T-helper 2 cell treated with Interferon-gamma antibody and Interleukin-4, amounts not matched to agents 5 μg/mL and 100 μg/mL, for 36 hours (primary cell): ENCODE data around the gene SORCS1.

Experiments
- DNase-seq: peaks from one replicate; pipeline ENCODE4 v3.0.0; 2021; ENCODE audit warnings: low spot score
- H3K27ac Mint-ChIP-seq: one replicate; pipeline ENCODE4 v1.8.0; 2021; ENCODE audit warnings: mild to moderate bottlenecking, mixed read lengths
- H3K27me3 Mint-ChIP-seq: one replicate; pipeline ENCODE4 v1.8.0; 2021; ENCODE audit warnings: low read depth, mixed read lengths
- H3K36me3 Mint-ChIP-seq: one replicate; pipeline ENCODE4 v1.8.0; 2021; ENCODE audit warnings: low read depth, mixed read lengths
- H3K4me1 Mint-ChIP-seq: one replicate; pipeline ENCODE4 v1.8.0; 2021; ENCODE audit warnings: low read depth, mixed read lengths
- H3K4me3 Mint-ChIP-seq: one replicate; pipeline ENCODE4 v1.8.0; 2022; ENCODE audit warnings: mild to moderate bottlenecking, moderate library complexity, mixed read lengths
- H3K9me3 Mint-ChIP-seq: one replicate; pipeline ENCODE4 v1.8.0; 2021; ENCODE audit warnings: mixed read lengths

The SORCS1 gene

GRCh38 chr10:106694696-106695095 is 469.8 kb downstream of the SORCS1 start:
- no peak for DNase-seq
- Mint-ChIP-seq H3K4me1 (no peaks in the 10 kb centered on the region), H3K9me3 (no peaks in the 10 kb centered on the region), H3K27ac (no peak overlapping the region), H3K4me3 (no peak overlapping the region), H3K36me3 (no peaks in the 10 kb centered on the region), H3K27me3 (no peaks in the 10 kb centered on the region)

- H3K27ac Mint-ChIP-seq = no peak overlapping the region
- H3K27me3 Mint-ChIP-seq = no peaks in the 10 kb centered on the region
- no peaks in the 10 kb centered on the region for H3K9me3 Mint-ChIP-seq
- H3K36me3 Mint-ChIP-seq = no peaks in the 10 kb centered on the region
- DNase-seq = no peak
- no peaks in the 10 kb centered on the region for H3K4me1 Mint-ChIP-seq
- no peak overlapping the region for H3K4me3 Mint-ChIP-seq
Measured at GRCh38 chr10:106682175-106682574, 482.3 kb downstream of the SORCS1 start.

- Mint-ChIP-seq H3K27me3 (no peaks in the 10 kb centered on the region), H3K4me3 (no peak overlapping the region), H3K9me3 (no peaks in the 10 kb centered on the region), H3K4me1 (no peaks in the 10 kb centered on the region), H3K36me3 (no peaks in the 10 kb centered on the region), H3K27ac (no peak overlapping the region)
- DNase-seq = no peak
Measured at GRCh38 chr10:106680061-106680460, 484.4 kb downstream of the SORCS1 start.

- Mint-ChIP-seq H3K4me1 (no peaks in the 10 kb centered on the region), H3K36me3 (no peaks in the 10 kb centered on the region), H3K27me3 (no peaks in the 10 kb centered on the region), H3K27ac (no peak overlapping the region), H3K4me3 (no peak overlapping the region), H3K9me3 (no peaks in the 10 kb centered on the region)
- no peak for DNase-seq
Measured at GRCh38 chr10:106679314-106679713, 485.2 kb downstream of the SORCS1 start.

DNA sequence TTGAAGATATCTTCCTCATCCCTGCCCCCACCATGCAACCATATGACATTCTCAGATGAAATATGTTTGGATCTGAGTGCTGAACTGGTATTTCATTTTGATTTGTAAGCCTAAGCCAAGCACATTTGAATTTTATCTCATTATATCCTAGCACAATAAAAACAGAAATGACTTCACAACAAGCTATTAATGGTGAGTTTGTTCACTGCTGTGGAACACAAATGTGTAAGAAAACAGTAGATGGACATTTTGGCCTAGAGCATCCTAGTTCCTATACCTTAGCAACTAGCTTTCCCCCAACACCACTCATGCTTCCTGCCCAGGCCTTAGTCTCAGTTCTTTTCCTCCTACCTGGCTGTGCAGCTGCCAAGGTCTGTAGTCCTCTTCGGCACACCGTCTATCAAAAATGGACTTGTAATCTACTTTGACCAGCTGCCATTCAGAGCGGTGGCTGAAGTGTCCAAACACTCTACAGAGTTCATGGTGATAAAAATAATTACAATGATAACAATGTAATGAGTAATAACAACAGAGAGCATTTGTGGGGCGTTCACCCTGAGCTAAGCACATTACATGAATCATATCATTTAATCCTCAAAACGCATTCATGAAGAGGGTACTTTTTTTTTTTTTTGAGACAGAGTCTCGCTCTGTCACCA is 491.9 kb downstream of the SORCS1 start:
- Mint-ChIP-seq H3K27me3 (no peaks in the 10 kb centered on the region), H3K27ac (no peak overlapping the region), H3K36me3 (no peaks in the 10 kb centered on the region), H3K4me1 (no peaks in the 10 kb centered on the region), H3K4me3 (no peak overlapping the region), H3K9me3 (peaks cover 5% of the 10 kb centered on the region)
- no peak for DNase-seq

- Mint-ChIP-seq H3K4me1 (no peaks in the 10 kb centered on the region), H3K36me3 (no peaks in the 10 kb centered on the region), H3K4me3 (no peak overlapping the region), H3K27ac (no peak overlapping the region), H3K27me3 (no peaks in the 10 kb centered on the region), H3K9me3 (no peaks in the 10 kb centered on the region)
- no peak for DNase-seq
Measured at GRCh38 chr10:106661767-106662140, 502.8 kb downstream of the SORCS1 start.

DNA sequence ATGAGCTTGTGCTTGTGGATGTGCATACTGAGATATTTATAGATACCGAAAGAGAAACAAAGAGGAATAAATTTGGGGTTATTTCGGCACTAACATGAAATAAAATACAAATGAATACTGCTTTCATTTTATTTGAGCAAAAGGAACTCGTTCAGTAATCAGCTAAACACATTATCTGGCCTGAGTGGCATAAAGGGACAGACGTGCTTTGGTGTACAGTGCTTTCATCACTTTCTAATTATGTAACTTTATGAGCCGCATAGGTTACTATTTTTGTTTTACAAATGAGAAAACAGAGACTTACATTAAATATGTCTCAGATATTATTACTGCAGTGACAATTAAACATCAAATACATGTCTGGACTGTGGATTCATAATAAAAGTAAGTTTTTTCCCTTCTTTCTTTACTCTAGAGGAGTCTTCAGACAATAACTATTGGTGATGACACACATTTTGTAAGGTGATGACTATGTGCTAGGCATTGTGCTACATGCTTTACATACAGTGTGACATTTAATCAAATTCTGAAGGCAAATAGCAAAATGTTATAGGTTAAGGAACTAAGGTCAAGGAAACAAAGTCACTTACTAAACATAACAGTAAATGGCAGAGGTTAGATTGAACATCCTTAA is 503.3 kb downstream of the SORCS1 start:
- no peaks in the 10 kb centered on the region for H3K9me3 Mint-ChIP-seq
- H3K27me3 Mint-ChIP-seq = no peaks in the 10 kb centered on the region
- no peak overlapping the region for H3K4me3 Mint-ChIP-seq
- H3K27ac Mint-ChIP-seq = no peak overlapping the region
- H3K36me3 Mint-ChIP-seq = no peaks in the 10 kb centered on the region
- no peak for DNase-seq
- no peaks in the 10 kb centered on the region for H3K4me1 Mint-ChIP-seq

- H3K9me3 Mint-ChIP-seq = no peaks in the 10 kb centered on the region
- H3K4me1 Mint-ChIP-seq = no peaks in the 10 kb centered on the region
- H3K27ac Mint-ChIP-seq = no peak overlapping the region
Measured at GRCh38 chr10:106660550-106660949, 504.0 kb downstream of the SORCS1 start.

DNA sequence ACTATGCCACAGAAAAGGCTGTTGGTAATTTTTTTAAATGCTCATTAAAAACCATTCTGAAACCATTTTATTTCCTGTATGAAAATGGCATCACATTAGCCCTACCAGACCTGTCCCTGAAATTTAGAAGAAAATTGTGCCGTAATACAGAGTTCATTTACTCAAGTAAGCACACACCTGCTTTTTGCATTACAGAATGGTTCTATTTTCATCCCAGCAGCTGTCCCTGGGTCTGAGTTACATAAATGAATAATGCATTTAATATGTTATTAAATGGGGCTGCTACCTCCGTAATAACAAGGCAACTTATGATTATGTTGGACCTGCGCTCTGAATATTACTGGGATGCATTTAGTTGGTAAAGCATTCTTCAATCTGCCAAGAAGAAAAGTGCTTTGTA is 508.9 kb downstream of the SORCS1 start:
- Mint-ChIP-seq H3K9me3 (no peaks in the 10 kb centered on the region), H3K4me3 (no peak overlapping the region), H3K36me3 (no peaks in the 10 kb centered on the region), H3K4me1 (no peaks in the 10 kb centered on the region), H3K27me3 (no peaks in the 10 kb centered on the region), H3K27ac (no peak overlapping the region)
- DNase-seq = no peak

More at GRCh38 chr10:106660550-106660949, 504.0 kb downstream of the SORCS1 start:
- Mint-ChIP-seq H3K4me3 (no peak overlapping the region), H3K27me3 (no peaks in the 10 kb centered on the region), H3K36me3 (no peaks in the 10 kb centered on the region)
- no peak for DNase-seq

DNA sequence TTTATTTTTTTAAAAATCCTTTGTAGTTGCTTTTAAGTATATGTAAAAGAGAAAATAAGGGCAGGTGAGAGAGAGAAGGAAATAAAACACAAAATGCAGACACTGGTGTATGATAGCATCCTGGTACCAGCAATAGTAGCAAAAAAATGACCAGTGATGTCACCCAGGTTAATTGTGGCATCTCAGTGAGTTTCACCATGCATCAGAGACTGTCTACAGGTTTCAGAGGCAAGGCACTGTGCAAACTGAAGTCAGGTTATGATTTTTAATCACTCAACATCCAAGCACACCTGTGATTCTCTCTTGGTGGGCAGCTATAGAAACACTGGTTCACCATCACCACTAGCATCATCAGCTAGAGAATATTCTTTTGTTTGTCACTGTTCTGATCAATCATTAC is 509.3 kb downstream of the SORCS1 start:
- H3K9me3 Mint-ChIP-seq = no peaks in the 10 kb centered on the region
- H3K4me3 Mint-ChIP-seq = no peak overlapping the region
- H3K36me3 Mint-ChIP-seq = no peaks in the 10 kb centered on the region
- no peaks in the 10 kb centered on the region for H3K27me3 Mint-ChIP-seq
- no peaks in the 10 kb centered on the region for H3K4me1 Mint-ChIP-seq
- no peak overlapping the region for H3K27ac Mint-ChIP-seq
- DNase-seq = no peak

GRCh38 chr10:106652279-106652678 is 512.2 kb downstream of the SORCS1 start:
- peak; percentile 4 for DNase-seq
- no peaks in the 10 kb centered on the region for H3K27me3 Mint-ChIP-seq
- no peak overlapping the region for H3K27ac Mint-ChIP-seq
- no peaks in the 10 kb centered on the region for H3K36me3 Mint-ChIP-seq
- H3K9me3 Mint-ChIP-seq = no peaks in the 10 kb centered on the region
- H3K4me1 Mint-ChIP-seq = no peaks in the 10 kb centered on the region
- no peak overlapping the region for H3K4me3 Mint-ChIP-seq

DNA sequence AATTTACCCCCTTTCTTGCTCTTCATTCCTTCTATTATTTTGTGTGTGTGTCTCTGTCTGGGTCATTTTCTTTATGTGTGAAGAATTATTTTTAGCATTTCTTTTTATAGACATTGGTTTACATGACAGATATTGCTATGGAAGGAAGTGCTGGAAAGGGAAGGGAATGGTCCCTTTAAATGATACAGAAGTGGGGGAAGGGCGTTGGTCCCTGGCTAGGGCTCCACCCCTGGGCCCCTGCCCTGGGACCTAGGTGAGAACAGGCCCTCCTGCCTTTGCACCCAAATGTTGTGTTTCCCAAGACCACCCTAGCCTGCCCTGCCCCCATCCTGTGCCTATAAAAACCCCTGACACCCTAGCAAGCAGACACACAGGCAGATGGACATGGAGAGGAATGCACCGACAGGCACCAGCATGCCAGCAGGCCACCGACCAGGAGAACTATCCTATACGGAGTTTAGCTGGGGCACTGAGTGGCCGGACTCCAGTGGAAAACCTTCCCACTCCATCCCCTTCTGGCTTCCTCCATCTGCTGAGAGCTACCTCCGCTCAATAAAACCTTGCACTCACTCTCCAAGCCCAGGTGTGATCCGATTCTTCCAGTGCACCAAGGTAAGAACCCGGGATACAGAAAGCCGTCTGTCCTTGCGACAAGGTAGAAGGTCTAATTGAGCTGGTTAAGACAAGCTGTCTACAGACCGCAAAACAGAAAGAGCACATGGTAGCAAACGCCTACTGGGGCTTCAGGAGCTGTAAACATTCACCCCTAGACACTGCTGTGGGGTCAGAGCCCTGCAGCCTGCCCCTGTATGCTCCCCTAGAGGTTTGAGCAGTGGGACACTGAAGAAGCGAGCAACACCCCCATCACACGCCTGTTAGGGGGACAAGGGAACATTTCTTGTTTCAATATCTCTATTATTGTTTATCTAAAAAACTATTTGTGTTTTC is 515.7 kb downstream of the SORCS1 start:
- Mint-ChIP-seq H3K36me3 (no peaks in the 10 kb centered on the region), H3K27me3 (no peaks in the 10 kb centered on the region), H3K4me1 (no peaks in the 10 kb centered on the region), H3K4me3 (no peak overlapping the region), H3K27ac (no peak overlapping the region), H3K9me3 (no peaks in the 10 kb centered on the region)
- DNase-seq = no peak

DNA sequence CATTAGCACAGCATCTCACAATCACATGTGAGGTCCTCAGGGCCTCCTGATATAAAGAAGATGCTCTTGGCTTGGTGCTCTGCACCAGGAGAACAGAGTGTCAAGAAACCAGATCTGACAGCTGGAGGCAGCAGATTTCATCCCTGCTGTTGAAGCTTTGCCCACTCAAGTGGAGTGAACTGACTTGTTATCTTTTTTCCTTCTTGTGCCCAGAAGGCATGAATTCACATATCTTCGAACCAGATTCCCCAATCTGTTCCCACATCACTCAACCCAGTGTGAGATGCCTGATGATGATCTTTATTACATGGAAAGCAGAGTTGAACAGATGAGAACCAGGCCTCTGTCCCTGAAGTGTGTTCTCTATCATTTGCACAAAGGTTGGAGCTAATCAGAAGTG is 521.0 kb downstream of the SORCS1 start:
- no peaks in the 10 kb centered on the region for H3K27me3 Mint-ChIP-seq
- H3K4me1 Mint-ChIP-seq = no peaks in the 10 kb centered on the region
- H3K36me3 Mint-ChIP-seq = no peaks in the 10 kb centered on the region
- no peaks in the 10 kb centered on the region for H3K9me3 Mint-ChIP-seq
- H3K27ac Mint-ChIP-seq = no peak overlapping the region
- H3K4me3 Mint-ChIP-seq = no peak overlapping the region
- no peak for DNase-seq

DNA sequence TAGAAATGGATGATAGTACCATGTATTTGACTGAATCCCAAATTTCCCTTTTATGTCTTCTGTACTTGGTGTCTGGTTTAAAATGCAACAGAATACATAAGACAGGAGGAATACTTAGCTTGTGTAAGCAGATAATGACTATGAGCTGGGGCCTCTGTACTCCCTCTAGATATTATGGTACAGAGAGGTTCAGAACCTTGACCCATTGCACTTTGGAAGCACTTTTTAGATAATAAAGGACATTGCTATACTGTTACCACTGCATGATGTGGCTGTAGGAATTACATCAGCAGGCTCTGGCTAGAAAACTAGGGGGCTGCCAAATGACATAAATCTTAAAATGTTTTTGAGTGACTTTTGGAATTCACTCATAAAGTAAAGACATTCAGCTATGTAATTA is 526.6 kb downstream of the SORCS1 start:
- Mint-ChIP-seq H3K4me3 (no peak overlapping the region), H3K27ac (no peak overlapping the region), H3K36me3 (no peaks in the 10 kb centered on the region), H3K27me3 (no peaks in the 10 kb centered on the region), H3K9me3 (no peaks in the 10 kb centered on the region), H3K4me1 (no peaks in the 10 kb centered on the region)
- DNase-seq = no peak
